C4-2B (cell line): ENCODE data around the gene ACMSD.

Experiments used
- CTCF ChIP-seq: fragments of 450-650 bp; conservative IDR thresholded peaks from 2 replicates; pipeline ENCODE4 v1.5.1; 2017; ENCODE audit warnings: mild to moderate bottlenecking
- ZFX ChIP-seq: fragments of 450-650 bp; IDR thresholded peaks from 2 replicates; pipeline ENCODE4 v1.6.1; 2017

- TF ChIP-seq CTCF (no peak), ZFX (no peak)
These were observed 20.1 kb upstream of the ACMSD start for GRCh38 chr2:134818321-134818720.
